ENCODE measurements around the gene CTIF.

DNA sequence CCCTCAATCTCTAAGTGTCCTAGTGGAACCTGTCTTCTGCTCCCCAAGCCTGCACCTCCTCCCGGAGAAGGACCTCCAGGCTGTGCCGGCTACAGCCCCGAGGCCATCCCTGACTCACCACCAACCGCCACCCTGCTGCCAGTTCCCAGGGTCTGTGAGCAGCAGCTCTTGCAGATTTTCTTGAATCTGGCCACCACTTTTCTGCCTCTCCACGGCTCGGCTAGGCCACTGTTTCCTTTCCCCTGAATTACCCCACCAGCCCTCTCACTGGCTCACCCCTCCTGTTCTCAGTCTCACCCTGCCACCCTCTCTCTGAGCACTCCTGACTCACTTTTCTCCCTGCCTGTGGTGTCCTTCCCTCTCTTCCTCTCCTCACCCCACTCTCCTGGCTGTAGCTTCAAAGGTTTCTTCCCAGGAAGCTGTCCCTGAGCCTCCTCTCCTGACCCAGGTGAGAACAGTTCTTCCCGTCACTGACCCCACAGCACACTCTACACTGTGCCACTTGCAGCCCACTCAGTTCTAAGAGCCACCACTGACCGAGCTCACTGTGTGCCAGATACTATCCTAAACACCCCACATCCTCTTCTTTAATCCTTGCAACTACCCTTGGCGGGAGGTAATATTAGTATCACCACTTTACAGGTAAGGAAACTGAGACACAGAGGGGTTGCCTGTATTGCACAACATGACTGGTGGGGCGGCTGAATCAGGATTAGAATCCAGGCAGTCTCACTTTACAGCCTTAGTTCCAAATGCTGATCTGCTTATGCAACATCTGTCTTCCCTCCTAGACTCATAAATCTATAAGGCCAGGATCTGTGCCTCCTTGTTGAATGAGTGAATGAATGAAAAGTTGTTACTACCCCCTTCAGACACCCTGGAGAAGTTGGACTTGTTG, 300.3 kb downstream of the CTIF start:
- TF ChIP-seq POLR2AphosphoS5 (IDR thresholded peaks at IDR 0.05; ENCODE audit: borderline replicate concordance, low read depth, low read length): no peak
- TF ChIP-seq EZH2 (IDR thresholded peaks at IDR 0.05): no peak
